Measurements from ENCODE around the gene LRRC41. TPM values are rescaled to one million over a fixed set of nuclear protein-coding genes. Genes with fewer than 3 reads are reported as not detected.

Gene LRRC41, protein sequence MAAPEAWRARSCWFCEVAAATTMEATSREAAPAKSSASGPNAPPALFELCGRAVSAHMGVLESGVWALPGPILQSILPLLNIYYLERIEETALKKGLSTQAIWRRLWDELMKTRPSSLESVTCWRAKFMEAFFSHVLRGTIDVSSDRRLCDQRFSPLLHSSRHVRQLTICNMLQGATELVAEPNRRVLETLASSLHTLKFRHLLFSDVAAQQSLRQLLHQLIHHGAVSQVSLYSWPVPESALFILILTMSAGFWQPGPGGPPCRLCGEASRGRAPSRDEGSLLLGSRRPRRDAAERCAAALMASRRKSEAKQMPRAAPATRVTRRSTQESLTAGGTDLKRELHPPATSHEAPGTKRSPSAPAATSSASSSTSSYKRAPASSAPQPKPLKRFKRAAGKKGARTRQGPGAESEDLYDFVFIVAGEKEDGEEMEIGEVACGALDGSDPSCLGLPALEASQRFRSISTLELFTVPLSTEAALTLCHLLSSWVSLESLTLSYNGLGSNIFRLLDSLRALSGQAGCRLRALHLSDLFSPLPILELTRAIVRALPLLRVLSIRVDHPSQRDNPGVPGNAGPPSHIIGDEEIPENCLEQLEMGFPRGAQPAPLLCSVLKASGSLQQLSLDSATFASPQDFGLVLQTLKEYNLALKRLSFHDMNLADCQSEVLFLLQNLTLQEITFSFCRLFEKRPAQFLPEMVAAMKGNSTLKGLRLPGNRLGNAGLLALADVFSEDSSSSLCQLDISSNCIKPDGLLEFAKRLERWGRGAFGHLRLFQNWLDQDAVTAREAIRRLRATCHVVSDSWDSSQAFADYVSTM
- 10 to 100 TPM; 65.4 to 98.2 (median 85.5) TPM for total RNA-seq

DNA sequence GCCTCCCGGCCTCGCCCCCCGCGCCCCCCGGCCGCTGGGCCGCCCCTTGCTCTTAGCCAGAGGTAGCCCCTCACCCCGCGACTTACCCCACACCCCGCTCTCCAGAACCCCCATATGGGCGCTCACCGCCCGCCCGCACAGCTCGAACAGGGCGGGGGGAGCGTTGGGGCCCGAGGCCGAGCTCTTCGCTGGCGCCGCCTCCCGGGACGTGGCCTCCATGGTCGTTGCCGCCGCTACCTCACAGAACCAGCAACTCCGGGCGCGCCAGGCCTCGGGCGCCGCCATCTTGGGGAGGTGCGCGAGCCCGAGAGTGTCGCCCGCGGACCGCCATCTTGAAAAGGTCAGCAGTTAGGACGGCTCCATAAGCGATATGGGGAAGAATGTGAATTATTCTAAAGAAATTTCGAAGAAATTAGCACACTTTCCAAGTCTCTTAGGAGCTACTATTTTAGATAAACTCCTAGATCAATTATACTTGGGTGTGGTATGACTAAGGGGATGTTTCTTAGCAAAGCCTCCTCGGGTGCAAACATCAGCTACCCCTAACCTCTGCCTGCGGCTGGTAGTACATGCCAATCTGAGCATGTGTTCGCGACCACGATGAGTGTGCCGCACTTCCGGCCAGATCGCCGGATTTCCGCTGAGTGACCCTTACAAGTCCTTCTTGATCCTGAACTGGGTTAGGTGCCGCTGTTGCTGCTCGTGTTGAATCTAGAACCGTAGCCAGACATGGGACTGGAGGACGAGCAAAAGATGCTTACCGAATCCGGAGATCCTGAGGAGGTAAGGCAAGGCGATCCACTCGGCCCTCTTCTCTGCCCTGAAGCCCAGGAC is at the start of gene LRRC41, which contains the start of gene UQCRH:
Gene LRRC41 (minus strand): TSS at position 579 of the 834 bp plus-strand sequence. CDS start 294 bp downstream, at position 285.
Gene UQCRH (plus strand): TSS at position 661 of the 834 bp plus-strand sequence. CDS start 69 bp downstream, at position 730.
- in situ Hi-C loops (cut with MboI; ENCODE audit: low pct_unique_long_range_greater_than_20kb in 2 of 9, low sequenced_read_pairs in 9 of 9, unreplicated experiment in 9 of 9) = no loop called here
- H3K4me1 ChIP-seq (replicated peaks in 1 of 2) = peaks cover 23 to 29% of the 10 kb centered on the region in 2 donors
- peak within 1 kb of the TSS; percentile 65 to 96 (median 94) for H3K4me3 ChIP-seq
- WGBS, 10 experiments = 0 to 4% (median 1%) methylated on average over 5 to 21 of the region's 61 CpGs; no CpG with 5 or more reads in 3 of the 10 experiments
- H3K27ac ChIP-seq = peak within 1 kb of the TSS; percentile 99
- ATAC-seq (replicated peaks in 6 of 8) = peak; percentile 74 to 89 (median 87)

DNA sequence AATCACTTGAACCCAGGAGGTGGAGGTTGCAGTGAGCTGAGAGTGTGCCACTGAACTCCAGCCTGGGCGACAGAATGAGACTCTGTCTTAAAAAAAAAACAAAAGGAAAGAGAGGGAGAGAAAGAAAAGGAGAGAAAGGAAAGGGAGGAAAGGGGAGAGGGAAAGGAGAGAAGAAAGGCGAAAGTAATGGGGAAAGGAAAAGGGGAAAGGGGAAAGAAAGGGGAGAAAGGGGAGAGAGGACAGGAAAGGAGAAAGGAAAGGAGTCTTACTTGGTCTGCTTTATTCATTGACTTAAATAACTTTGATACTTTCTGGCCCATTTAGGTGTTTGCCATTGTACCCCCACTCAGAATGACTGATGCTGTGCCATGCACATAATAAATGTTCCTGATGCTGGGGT is 48.9 kb upstream of the LRRC41 start:
- in situ Hi-C loops (cut with MboI; ENCODE audit: low pct_unique_long_range_greater_than_20kb in 2 of 9, low sequenced_read_pairs in 9 of 9, unreplicated experiment in 9 of 9) = no loop called here
- Histone ChIP-seq H3K27ac (no peak overlapping the region), H3K4me1 (replicated peaks in 1 of 2) (no peaks in the 10 kb centered on the region), H3K4me3 (no peak overlapping the region)
- ATAC-seq (replicated peaks in 6 of 8) = no peak
- WGBS, 10 experiments = 83 to 100% (median 93%) methylated on average over 1 to 2 of the region's 2 CpGs; no CpG with 5 or more reads in 2 of the 10 experiments

DNA sequence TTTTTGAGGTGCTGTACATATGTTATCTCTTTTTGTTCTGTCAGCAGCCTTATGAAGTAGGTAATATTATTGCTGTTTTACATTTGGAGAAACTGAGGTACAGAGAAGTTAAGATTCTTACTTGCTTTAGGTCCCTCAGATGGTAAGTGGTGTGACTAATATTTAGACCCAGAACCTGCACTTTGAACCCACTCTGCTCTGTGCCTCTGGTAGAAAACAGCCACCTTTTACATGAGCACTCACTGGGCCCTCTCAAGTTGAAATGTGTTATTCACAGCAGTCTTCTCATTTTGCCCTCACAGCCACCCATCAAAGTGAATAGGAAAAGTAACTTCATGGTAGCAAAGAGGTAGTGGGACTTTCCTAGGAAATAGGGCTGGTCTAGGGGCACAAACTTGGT is 41.9 kb upstream of the LRRC41 start:
- H3K4me3 ChIP-seq = no peak overlapping the region
- no peak for ATAC-seq (replicated peaks in 6 of 8)
- in situ Hi-C loops (cut with MboI; ENCODE audit: low pct_unique_long_range_greater_than_20kb in 2 of 9, low sequenced_read_pairs in 9 of 9, unreplicated experiment in 9 of 9) = no loop called here
- peaks cover 7 to 8% of the 10 kb centered on the region in 2 donors for H3K4me1 ChIP-seq (replicated peaks in 1 of 2)
- no peak overlapping the region for H3K27ac ChIP-seq

DNA sequence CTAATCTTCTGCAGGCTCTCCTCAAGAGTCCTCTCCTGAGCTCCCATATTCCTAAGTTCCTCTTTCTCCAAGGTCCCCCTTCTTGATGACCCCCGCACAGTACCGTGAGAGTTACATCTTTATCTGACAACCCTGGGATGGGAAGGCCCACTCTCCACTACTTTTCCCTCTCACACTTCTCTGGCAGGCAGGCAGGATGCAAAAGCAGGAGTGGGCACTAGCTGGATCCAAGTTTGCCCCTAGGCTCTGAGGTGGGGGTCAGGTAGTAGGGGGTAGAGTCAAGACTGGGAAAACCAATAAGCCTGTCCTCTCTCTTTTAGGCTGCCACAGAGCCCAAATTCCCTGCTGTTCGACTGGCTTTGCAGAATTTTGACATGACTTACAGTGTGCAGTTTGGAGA is 41.1 kb upstream of the LRRC41 start:
- H3K4me3 ChIP-seq = no peak overlapping the region
- in situ Hi-C loops (cut with MboI; ENCODE audit: low pct_unique_long_range_greater_than_20kb in 2 of 9, low sequenced_read_pairs in 9 of 9, unreplicated experiment in 9 of 9) = no loop called here
- whole genome bisulfite sequencing, 10 experiments = 80 to 100% (median 97%) methylated on average over 1 to 3 of the region's 3 CpGs; no CpG with 5 or more reads in 3 of the 10 experiments
- no peak for ATAC-seq (replicated peaks in 6 of 8)
- no peak overlapping the region for H3K27ac ChIP-seq
- peaks cover 10 to 11% of the 10 kb centered on the region in 2 donors for H3K4me1 ChIP-seq (replicated peaks in 1 of 2)

DNA sequence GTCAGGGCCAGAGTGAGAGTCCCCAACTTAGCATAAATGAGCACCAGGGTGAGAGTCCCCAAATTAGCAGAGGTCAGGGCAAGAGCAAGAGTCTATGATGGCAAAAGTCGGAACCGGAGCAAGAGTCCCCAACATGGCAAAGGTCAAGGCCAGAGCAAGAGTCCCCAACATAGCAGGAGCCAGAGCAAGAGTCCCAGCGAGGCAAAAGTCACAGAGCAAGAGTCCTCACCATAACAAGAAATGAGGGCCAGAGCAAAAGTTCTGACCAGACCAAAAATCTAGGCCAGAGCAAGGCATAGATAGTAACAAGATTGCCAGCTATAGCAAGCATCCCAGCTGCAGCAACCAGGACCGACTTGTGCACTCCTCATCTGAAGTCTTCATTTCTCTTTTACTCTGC is 40.3 kb upstream of the LRRC41 start:
- ATAC-seq (replicated peaks in 6 of 8) = no peak
- H3K27ac ChIP-seq = no peak overlapping the region
- 73 to 96% (median 88%) methylated on average over 1 to 4 of the region's 4 CpGs; no CpG with 5 or more reads in 3 of the 10 experiments for WGBS, 10 experiments
- no peak overlapping the region for H3K4me3 ChIP-seq
- in situ Hi-C loops (cut with MboI; ENCODE audit: low pct_unique_long_range_greater_than_20kb in 2 of 9, low sequenced_read_pairs in 9 of 9, unreplicated experiment in 9 of 9) = no loop called here
- peaks cover 13% of the 10 kb centered on the region in 2 donors for H3K4me1 ChIP-seq (replicated peaks in 1 of 2)

DNA sequence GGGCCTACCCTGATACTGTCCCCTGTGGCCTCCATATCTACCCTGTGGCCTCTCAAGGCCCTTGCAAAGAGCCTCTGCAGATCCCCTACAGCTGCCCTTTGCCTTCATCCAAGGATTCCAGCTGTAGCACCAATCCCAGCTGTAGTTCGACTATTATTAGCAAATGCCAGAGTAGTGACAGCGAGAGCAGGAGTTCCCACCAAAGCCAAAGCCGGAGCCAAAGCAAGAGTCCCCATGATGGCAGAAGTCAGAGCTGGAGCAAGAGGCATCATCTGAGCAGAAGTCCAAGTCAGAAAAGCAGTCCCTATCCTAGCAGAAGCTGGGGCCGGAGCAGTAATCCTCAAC is 39.9 kb upstream of the LRRC41 start:
- Histone ChIP-seq H3K4me1 (replicated peaks in 1 of 2) (peaks cover 13% of the 10 kb centered on the region in 2 donors), H3K27ac (no peak overlapping the region), H3K4me3 (no peak overlapping the region)
- ATAC-seq (replicated peaks in 6 of 8) = no peak
- in situ Hi-C loops (cut with MboI; ENCODE audit: low pct_unique_long_range_greater_than_20kb in 2 of 9, low sequenced_read_pairs in 9 of 9, unreplicated experiment in 9 of 9) = no loop called here
- 50 to 100% (median 88%) methylated on average over 1 to 4 of the region's 4 CpGs; no CpG with 5 or more reads in 3 of the 10 experiments for WGBS, 10 experiments

DNA sequence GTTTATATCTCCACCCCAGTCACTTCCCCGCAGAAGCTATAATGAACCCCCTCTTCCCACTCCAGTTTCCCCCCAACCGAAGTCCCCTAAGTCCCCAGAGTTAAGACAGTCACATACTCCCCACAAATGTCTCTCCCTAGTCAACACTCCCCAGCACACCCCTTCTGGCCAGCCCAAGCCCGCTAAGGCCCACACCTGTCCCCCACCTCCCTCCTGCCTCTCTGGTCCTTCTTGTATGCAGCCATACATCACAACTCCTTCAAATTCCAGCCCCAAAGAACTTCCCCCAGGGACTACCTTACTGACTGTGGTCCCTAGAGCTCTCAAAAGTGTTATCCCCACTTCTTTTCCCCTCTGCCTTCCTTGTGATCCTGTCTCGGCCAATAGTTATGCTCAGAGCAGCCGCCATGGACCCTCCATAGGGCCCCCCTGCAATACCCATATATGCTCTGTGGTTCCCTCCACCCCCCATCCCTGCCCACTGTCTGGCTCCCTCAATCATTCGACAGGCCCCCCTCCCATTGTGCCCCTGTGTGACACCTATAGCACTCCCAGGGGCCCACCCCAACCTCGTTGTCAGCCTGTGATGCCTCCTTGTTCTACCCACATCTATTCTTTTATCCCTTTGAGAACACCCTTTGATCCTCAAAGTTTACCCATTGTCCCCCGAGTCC is 39.4 kb upstream of the LRRC41 start:
- H3K4me3 ChIP-seq = no peak overlapping the region
- peaks cover 13% of the 10 kb centered on the region in 2 donors for H3K4me1 ChIP-seq (replicated peaks in 1 of 2)
- WGBS, 10 experiments = 0 to 100% (median 94%) methylated on average over 1 to 4 of the region's 8 CpGs; no CpG with 5 or more reads in 5 of the 10 experiments
- no peak for ATAC-seq (replicated peaks in 6 of 8)
- no peak overlapping the region for H3K27ac ChIP-seq
- in situ Hi-C loops (cut with MboI; ENCODE audit: low pct_unique_long_range_greater_than_20kb in 2 of 9, low sequenced_read_pairs in 9 of 9, unreplicated experiment in 9 of 9) = no loop called here

DNA sequence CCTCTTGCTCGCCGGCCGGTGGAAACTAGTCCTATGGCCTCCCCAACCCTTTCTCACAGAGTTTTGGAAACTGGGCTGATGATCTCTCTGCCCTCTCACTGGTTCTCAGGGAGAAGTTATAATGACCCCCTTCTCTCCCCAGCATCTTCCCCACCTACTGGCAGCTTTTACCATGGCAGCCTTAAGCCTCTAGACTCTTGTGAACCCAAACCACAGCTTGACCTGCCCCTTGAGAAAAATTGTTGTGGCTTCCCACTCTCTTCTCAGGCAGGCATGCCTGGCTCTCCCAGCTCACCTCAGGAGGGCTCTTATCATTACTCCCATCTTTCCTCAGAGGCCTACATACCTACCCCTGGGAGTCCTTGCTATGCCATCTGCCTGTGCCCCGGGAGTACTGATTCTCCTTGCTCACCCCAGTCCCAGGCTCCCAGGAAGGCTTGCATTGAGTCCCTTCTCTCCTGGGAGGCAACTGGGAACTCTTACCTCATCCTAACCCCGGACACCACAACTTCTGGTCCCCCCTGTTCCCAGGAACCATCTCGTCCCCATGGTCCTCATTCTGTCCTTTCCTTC is 38.8 kb upstream of the LRRC41 start:
- WGBS, 10 experiments = 80 to 100% (median 96%) methylated on average over 1 to 6 of the region's 6 CpGs; no CpG with 5 or more reads in 5 of the 10 experiments
- no peak overlapping the region for H3K4me3 ChIP-seq
- in situ Hi-C loops (cut with MboI; ENCODE audit: low pct_unique_long_range_greater_than_20kb in 2 of 9, low sequenced_read_pairs in 9 of 9, unreplicated experiment in 9 of 9) = no loop called here
- peaks cover 13% of the 10 kb centered on the region in 2 donors for H3K4me1 ChIP-seq (replicated peaks in 1 of 2)
- no peak for ATAC-seq (replicated peaks in 6 of 8)
- no peak overlapping the region for H3K27ac ChIP-seq

DNA sequence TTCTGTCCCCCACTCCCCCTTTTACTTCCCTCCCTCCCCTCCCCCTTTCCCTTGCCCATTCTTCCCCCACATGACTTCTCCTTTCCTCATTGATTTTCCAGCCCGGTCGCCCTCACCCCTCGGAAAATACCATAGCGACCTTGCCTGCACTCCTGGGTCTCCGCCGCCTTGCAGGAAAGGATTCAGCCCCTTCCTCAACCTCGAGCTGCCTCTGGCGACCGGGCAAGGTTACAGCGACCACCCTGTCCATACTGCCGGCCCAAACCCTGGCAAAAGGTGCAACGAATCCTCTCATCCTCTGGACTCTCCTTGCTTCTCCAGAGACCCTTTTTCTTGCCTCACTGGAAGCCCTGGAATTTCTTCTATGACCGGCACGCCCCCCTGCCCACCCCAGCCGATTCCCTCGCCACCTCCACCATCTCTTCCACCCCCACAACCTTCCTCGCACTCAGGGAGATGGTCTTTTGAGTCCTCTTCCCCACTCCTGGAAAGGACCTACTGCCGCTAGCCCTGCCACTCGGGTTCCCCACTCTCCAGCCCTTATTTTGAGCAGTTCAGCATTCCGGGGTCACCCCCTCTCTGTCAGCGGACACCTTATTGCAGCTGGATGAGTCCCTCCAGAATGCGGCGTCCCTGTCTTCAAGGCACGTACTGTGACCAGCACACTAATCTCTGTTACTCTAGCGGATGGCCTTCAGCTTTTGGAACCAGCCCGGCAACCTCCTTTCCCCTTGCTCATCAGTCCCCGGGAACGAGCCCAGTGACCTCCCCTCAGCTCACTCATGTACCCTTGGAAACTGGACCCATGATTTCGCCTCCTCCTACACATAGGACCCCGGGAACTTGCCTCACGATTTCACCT is 38.0 kb upstream of the LRRC41 start:
- in situ Hi-C loops (cut with MboI; ENCODE audit: low pct_unique_long_range_greater_than_20kb in 2 of 9, low sequenced_read_pairs in 9 of 9, unreplicated experiment in 9 of 9) = no loop called here
- Histone ChIP-seq H3K4me3 (peak overlapping the region; percentile 60 to 99 (median 75)), H3K4me1 (replicated peaks in 1 of 2) (peaks cover 13% of the 10 kb centered on the region in 2 donors), H3K27ac (peak overlapping the region; percentile 89 to 92)
- WGBS, 10 experiments = 39 to 100% (median 87%) methylated on average over 2 to 15 of the region's 31 CpGs; no CpG with 5 or more reads in 4 of the 10 experiments
- no peak for ATAC-seq (replicated peaks in 6 of 8)

DNA sequence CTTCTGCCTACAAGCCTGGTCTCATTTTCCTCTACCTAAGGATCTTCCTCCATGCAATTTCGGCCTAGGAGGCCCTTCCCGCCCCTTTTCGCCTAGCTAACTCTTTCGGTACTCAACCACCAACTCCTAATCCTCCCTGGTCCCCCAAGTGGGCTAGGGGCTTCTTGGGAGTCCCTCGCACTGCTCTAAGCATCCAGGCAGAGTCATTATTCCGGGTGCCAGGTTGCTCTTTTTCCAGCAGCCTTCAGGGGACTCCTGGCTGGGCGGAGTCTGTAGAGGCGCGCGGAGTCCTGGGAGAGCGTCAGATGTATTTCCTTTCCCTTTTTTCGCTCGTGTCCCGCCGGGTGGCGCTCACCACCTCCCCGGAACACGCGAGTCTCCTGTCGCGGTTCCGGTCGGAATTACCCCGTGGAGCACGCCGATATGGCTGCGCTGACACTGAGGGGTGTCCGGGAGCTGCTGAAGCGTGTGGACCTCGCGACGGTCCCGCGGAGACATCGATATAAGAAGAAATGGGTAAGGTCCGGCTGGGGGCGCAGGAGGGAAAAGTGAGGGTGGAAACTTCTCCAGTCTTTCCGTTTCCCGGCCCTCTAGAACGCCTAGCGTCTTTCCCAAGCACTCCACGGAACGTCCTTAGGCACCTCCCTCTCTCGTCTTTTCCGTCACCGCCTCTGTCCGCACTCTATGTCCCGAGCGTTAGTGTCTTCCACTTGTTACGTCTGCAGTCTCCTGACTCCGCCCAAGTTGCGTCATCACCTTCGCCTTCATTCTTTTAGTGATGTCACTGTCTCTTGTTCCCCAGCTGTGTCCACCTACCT is 37.2 kb upstream of the LRRC41 start, which contains the start of gene NSUN4:
Gene NSUN4 (plus strand): TSS at position 404 of the 818 bp plus-strand sequence. CDS start 20 bp downstream, at position 424.
- ATAC-seq (replicated peaks in 6 of 8) = peak; percentile 86 to 93 (median 91)
- Histone ChIP-seq H3K4me3 (peak within 1 kb of the TSS; percentile 60 to 99 (median 75)), H3K4me1 (replicated peaks in 1 of 2) (peaks cover 13% of the 10 kb centered on the region in 2 donors), H3K27ac (peak within 1 kb of the TSS; percentile 89 to 92)
- in situ Hi-C loops (cut with MboI; ENCODE audit: low pct_unique_long_range_greater_than_20kb in 2 of 9, low sequenced_read_pairs in 9 of 9, unreplicated experiment in 9 of 9) = no loop called here
- 0 to 2% (median 0%) methylated on average over 3 to 18 of the region's 53 CpGs; no CpG with 5 or more reads in 1 of the 10 experiments for WGBS, 10 experiments
